A549 (cell line): ENCODE results near the gene ACOX1. TPM values are rescaled to one million over a fixed set of nuclear protein-coding genes. Genes with fewer than 3 reads are reported as not detected.

Experiments
- ATAC-seq, 2 experiments: fragments of 200-7000 bp in 1 of 2; fragments of >200 bp in 1 of 2; cut with Nextera tagmentation in 1 of 2; cut with Tn5 transposase in 1 of 2; 3 replicates each; pipeline versions ENCODE4 v1.8.0 to v1.9.1; 2018 to 2020; ENCODE audit warnings: mild to moderate bottlenecking in 1 of 2, moderate library complexity in 1 of 2
- CTCF ChIA-PET: fragments of 300-600 bp; sonication (Branson Sonifier 250); formaldehyde crosslinking; extraction: SDS; loops from one replicate; lab custom pipeline; 2021; ENCODE audit warnings: antibody characterized with exemption, inconsistent platforms; lab: Yijun Ruan, JAX
- POLR2A ChIA-PET: fragments of 350-600 bp; formaldehyde crosslinking; extraction: SDS; loops from one replicate; lab custom pipeline; 2021; ENCODE audit warnings: antibody characterized with exemption, inconsistent platforms; lab: Yijun Ruan, JAX
- DNase-seq, 2 experiments: peaks; one replicate each; pipeline versions ENCODE4 v3.0.0 to v3.0.0-alpha.2; 2011 to 2016; ENCODE audit warnings: low read depth in 1 of 2, low spot score in 1 of 2
- FAIRE-seq: peaks from 2 replicates; lab custom pipeline; 2011; peaks lifted over from hg19 to GRCh38; lab: Jason Lieb, UNC
- H3K27ac ChIP-seq, 2 experiments: fragments of >200 bp; sonication (Bioruptor Twin); formaldehyde crosslinking; 3 replicates each; pipeline ENCODE4 v1.5.1; 2016 to 2017
- H3K4me1 ChIP-seq: fragments of >200 bp; sonication (Bioruptor Twin); formaldehyde crosslinking; 3 replicates; pipeline ENCODE4 v1.6.1; 2016
- H3K4me2 ChIP-seq: fragments of >200 bp; sonication (Bioruptor Twin); formaldehyde crosslinking; 3 replicates; pipeline ENCODE4 v1.6.1; 2016
- H3K4me3 ChIP-seq: fragments of >200 bp; sonication (Bioruptor Twin); formaldehyde crosslinking; 3 replicates; pipeline ENCODE4 v1.5.1; 2016
- H3K9me3 ChIP-seq: fragments of >200 bp; sonication (Bioruptor Twin); formaldehyde crosslinking; 3 replicates; pipeline ENCODE4 v1.6.1; 2016
- BCL3 ChIP-seq: fragments of >200 bp; sonication (Bioruptor Twin); formaldehyde crosslinking; IDR thresholded peaks from 3 replicates; pipeline ENCODE4 v1.6.1; 2016
- CTCF ChIP-seq: fragments of >200 bp; sonication (Bioruptor Twin); formaldehyde crosslinking; IDR thresholded peaks from 3 replicates; pipeline ENCODE4 v1.5.1; 2016
- EHMT2 ChIP-seq: fragments of 200-600 bp; sonication (generic); IDR thresholded peaks from 2 replicates; pipeline ENCODE4 v1.6.1; 2016; ENCODE audit warnings: antibody characterized with exemption, low read depth, mild to moderate bottlenecking, moderate library complexity
- ELK1 ChIP-seq: fragments of 150-350 bp; IDR thresholded peaks from 2 replicates; pipeline ENCODE4 v1.6.1; 2014; ENCODE audit warnings: low read depth, mild to moderate bottlenecking, low read length
- EP300 ChIP-seq, 2 experiments: fragments of >200 bp; sonication (Bioruptor Twin); formaldehyde crosslinking; IDR thresholded peaks; 2 replicates in 1 of 2; 3 replicates in 1 of 2; pipeline ENCODE4 v1.6.1; 2016 to 2017
- ESRRA ChIP-seq: fragments of 150-350 bp; IDR thresholded peaks from 2 replicates; pipeline ENCODE4 v1.6.1; 2014; ENCODE audit warnings: mild to moderate bottlenecking, low read length, borderline replicate concordance
- FOXS1 ChIP-seq: fragments of 250-450 bp; sonication (Bioruptor Pico); IDR thresholded peaks from 2 replicates; pipeline ENCODE4 v1.5.0; 2020; ENCODE audit warnings: mild to moderate bottlenecking, moderate library complexity
- GATA3 ChIP-seq: IDR thresholded peaks from 2 replicates; pipeline ENCODE4 v1.6.1; 2012; ENCODE audit warnings: borderline replicate concordance
- HEYL ChIP-seq: fragments of 250-450 bp; sonication (Bioruptor Pico); IDR thresholded peaks from 2 replicates; pipeline ENCODE4 v1.8.0; 2021; ENCODE audit warnings: mild to moderate bottlenecking, moderate library complexity
- HMGXB4 ChIP-seq: fragments of 250-450 bp; sonication (Bioruptor Pico); IDR thresholded peaks from 2 replicates; pipeline ENCODE4 v1.5.0; 2021; ENCODE audit warnings: mild to moderate bottlenecking, moderate library complexity, borderline replicate concordance
- HOXB5 ChIP-seq: fragments of 250-450 bp; sonication (Bioruptor Pico); IDR thresholded peaks from 2 replicates; pipeline ENCODE4 v1.5.0; 2020; ENCODE audit warnings: mild to moderate bottlenecking, moderate library complexity
- MAX ChIP-seq: IDR thresholded peaks from 2 replicates; pipeline ENCODE4 v1.6.1; 2012
- PBX3 ChIP-seq: IDR thresholded peaks from 2 replicates; pipeline ENCODE4 v1.6.1; 2012
- POLR2A ChIP-seq: IDR thresholded peaks from 2 replicates; pipeline ENCODE4 v1.6.1; 2012; ENCODE audit warnings: mild to moderate bottlenecking, low read length
- REST ChIP-seq: fragments of 200-600 bp; sonication (generic); IDR thresholded peaks from 2 replicates; pipeline ENCODE4 v1.6.1; 2016; ENCODE audit warnings: antibody characterized with exemption, mild to moderate bottlenecking, moderate library complexity
- RNF2 ChIP-seq: fragments of 200-600 bp; sonication (generic); IDR thresholded peaks from 2 replicates; pipeline ENCODE4 v1.6.1; 2016; ENCODE audit warnings: low read depth, mild to moderate bottlenecking, antibody characterized with exemption, moderate library complexity, borderline replicate concordance
- SMC3 ChIP-seq: fragments of >200 bp; sonication (Bioruptor Twin); formaldehyde crosslinking; IDR thresholded peaks from 3 replicates; pipeline ENCODE4 v1.6.1; 2018; ENCODE audit warnings: inconsistent platforms
- SREBF2 ChIP-seq: fragments of 450-650 bp; IDR thresholded peaks from 2 replicates; pipeline ENCODE4 v1.6.1; 2014; ENCODE audit warnings: mild to moderate bottlenecking, moderate library complexity
- ZC3H11A ChIP-seq: fragments of 450-650 bp; IDR thresholded peaks from 2 replicates; pipeline ENCODE4 v1.6.1; 2014; ENCODE audit warnings: antibody characterized with exemption, mild to moderate bottlenecking
- ZFP36 ChIP-seq: fragments of 450-650 bp; IDR thresholded peaks from 2 replicates; pipeline ENCODE4 v1.6.1; 2014; ENCODE audit warnings: borderline replicate concordance; ENCODE audit not compliant: partially characterized antibody
- ZNF302 ChIP-seq: fragments of 250-450 bp; sonication (Bioruptor Pico); IDR thresholded peaks from 2 replicates; pipeline ENCODE4 v1.9.0; 2021; ENCODE audit warnings: inconsistent platforms, mild to moderate bottlenecking, moderate library complexity
- ZSCAN20 ChIP-seq: fragments of 250-450 bp; sonication (Bioruptor Pico); IDR thresholded peaks from 2 replicates; pipeline ENCODE4 v1.8.0; 2022; ENCODE audit warnings: mild to moderate bottlenecking, moderate library complexity
- WGBS: methylation state at CpG from one replicate; pipeline ENCODE4 v1.1.6; 2017; ENCODE audit errors: missing lambda C conversion rate; 5-methylcytosine and 5-hydroxymethylcytosine counted together
- polyA plus RNA-seq, 4 experiments: library from polyadenylated mRNA; depleted of rRNA in 3 of 4; stranded (reverse); fragments of >200 nt; fragmentation: RNase III in 1 of 4; extraction: RNeasy Plus Mini Kit Qiagen cat#74134 plus additional on column Dnase treatment in 1 of 4; gene quantifications; 2 replicates in 3 of 4; 3 replicates in 1 of 4; pipeline ENCODE4 v1.2.3, GENCODE V29; 2011 to 2017

ACOX1 gene
- polyA plus RNA-seq, 2 of the 4 experiments (the other 2 are of a cell fraction), result 17.9 to 31.1 TPM

GRCh38 chr17:75902406-75902805 lies 76.6 kb downstream of the ACOX1 start:
- WGBS, result 95% methylated on average over 6 of the region's 6 CpGs
- no peak for TF ChIP-seq PBX3
- no peak for TF ChIP-seq ZC3H11A
- TF ChIP-seq ELK1, result no peak
- no peak for TF ChIP-seq ESRRA
- TF ChIP-seq EHMT2, result no peak
- TF ChIP-seq RNF2, result no peak
- TF ChIP-seq ZSCAN20 (CRISPR knock-in tag), result no peak
- no peak for TF ChIP-seq HOXB5
- TF ChIP-seq SMC3, result no peak
- TF ChIP-seq CTCF, result no peak
- TF ChIP-seq SREBF2, result no peak
- no peak for TF ChIP-seq REST
- TF ChIP-seq ZFP36, result no peak
- no peak for TF ChIP-seq ZNF302 (CRISPR knock-in tag)
- TF ChIP-seq MAX, result no peak
- TF ChIP-seq, all 56 proteins: peak for 0
- H3K27ac ChIP-seq, result no peak overlapping the region
- H3K4me2 ChIP-seq, result no peak overlapping the region
- CTCF ChIA-PET, result interaction anchor here (1.1 to 22.8 kb wide), 6 partner anchors 9 to 119 kb away, joined by 3 to 513 read pairs (median 40); partner anchors contain the start of genes CDK3, TRIM47 and TRIM65
- FAIRE-seq (no peak), ATAC-seq (no peak), DNase-seq (no peak)
- peaks cover 22% of the 10 kb centered on the region for H3K4me1 ChIP-seq
- POLR2A ChIA-PET, result interaction anchor here (0.5 to 3.2 kb wide), 2 partner anchors 25 to 556 kb away, joined by 3 to 18 read pairs; partner anchors contain the start of gene TRIM47
- H3K9me3 ChIP-seq, result no peaks in the 10 kb centered on the region
- no peak overlapping the region for H3K4me3 ChIP-seq

GRCh38 chr17:75901727-75902126 lies 77.2 kb downstream of the ACOX1 start:
- no peak overlapping the region for H3K4me2 ChIP-seq
- H3K4me3 ChIP-seq, result no peak overlapping the region
- POLR2A ChIA-PET, result interaction anchor here (0.6 kb wide), 1 partner anchor 46 kb away, joined by 5 read pairs; the partner anchor contains the start of gene WBP2
- peaks cover 26% of the 10 kb centered on the region for H3K4me1 ChIP-seq
- ATAC-seq (no peak), FAIRE-seq (no peak), DNase-seq (no peak)
- no peak overlapping the region for H3K27ac ChIP-seq
- H3K9me3 ChIP-seq, result no peaks in the 10 kb centered on the region
- CTCF ChIA-PET, result interaction anchor here (5.8 to 22.8 kb wide), 3 partner anchors 8 to 103 kb away, joined by 75 to 513 read pairs (median 372); partner anchors contain the start of genes CDK3, TRIM47 and TRIM65
- WGBS, result 89% methylated on average over 18 of the region's 18 CpGs
- TF ChIP-seq SMC3 (no peak), EP300 (IDR thresholded peaks at IDR 0.05) (no peak), HMGXB4 (CRISPR knock-in tag) (no peak), CTCF (no peak), FOXS1 (CRISPR knock-in tag) (no peak), MAX (no peak), BCL3 (no peak), HEYL (CRISPR knock-in tag) (no peak), GATA3 (no peak), EHMT2 (no peak), POLR2A (no peak)
